Fibroblast of lung (primary cell): ENCODE data around the gene SYNE1. TPM values are rescaled to one million over a fixed set of nuclear protein-coding genes. Genes with fewer than 3 reads are reported as not detected.

Experiments
- DNase-seq, 2 donors: peaks; one replicate each; pipeline versions ENCODE4 v3.0.0 to v3.0.0-alpha.2; 2010; ENCODE audit warnings: low read depth in 2 of 2
- H2AFZ ChIP-seq: 2 replicates; pipeline ENCODE4 v1.5.1; 2012; ENCODE audit warnings: low read length, control low read depth, inconsistent platforms
- H3K27ac ChIP-seq: 2 replicates; pipeline ENCODE4 v1.5.1; 2011; ENCODE audit warnings: low read length, control low read depth; ENCODE audit not compliant: insufficient read depth
- H3K27me3 ChIP-seq: 2 replicates; pipeline ENCODE4 v1.5.1; 2011; ENCODE audit warnings: mild to moderate bottlenecking, low read length; ENCODE audit not compliant: control insufficient read depth, insufficient read depth
- H3K36me3 ChIP-seq: 2 replicates; pipeline ENCODE4 v1.5.1; 2011; ENCODE audit warnings: low read length; ENCODE audit not compliant: control insufficient read depth, insufficient read depth
- H3K4me1 ChIP-seq: 2 replicates; pipeline ENCODE4 v1.5.1; 2011; ENCODE audit warnings: low read length; ENCODE audit not compliant: control insufficient read depth, insufficient read depth; ENCODE audit errors: extremely low read depth
- H3K4me2 ChIP-seq: 2 replicates; pipeline ENCODE4 v1.5.1; 2011; ENCODE audit warnings: low read length, control low read depth; ENCODE audit not compliant: insufficient read depth; ENCODE audit errors: extremely low read depth
- H3K4me3 ChIP-seq, 4 experiments: fragments of 200-600 bp in 1 of 4; sonication (generic) in 1 of 4; replicated peaks in 1 of 4; 2 replicates each; pipeline ENCODE4 v1.5.1; 2011 to 2016; ENCODE audit warnings: low read length in 4 of 4, low read depth in 3 of 4, mild to moderate bottlenecking in 3 of 4, control low read depth in 2 of 4, inconsistent platforms in 1 of 4, mixed read lengths in 1 of 4; ENCODE audit not compliant: insufficient read depth in 1 of 4; ENCODE audit errors: control extremely low read depth in 1 of 4
- H3K79me2 ChIP-seq: 2 replicates; pipeline ENCODE4 v1.5.1; 2012; ENCODE audit warnings: mild to moderate bottlenecking, low read length, inconsistent platforms; ENCODE audit not compliant: control insufficient read depth, insufficient read depth
- H3K9ac ChIP-seq: 2 replicates; pipeline ENCODE4 v1.5.1; 2011; ENCODE audit warnings: mild to moderate bottlenecking, low read length, control low read depth; ENCODE audit not compliant: insufficient read depth
- H3K9me3 ChIP-seq: 2 replicates; pipeline ENCODE4 v1.5.1; 2012; ENCODE audit warnings: low read depth, low read length; ENCODE audit not compliant: control insufficient read depth, insufficient read depth
- H4K20me1 ChIP-seq: 2 replicates; pipeline ENCODE4 v1.5.1; 2011; ENCODE audit warnings: low read length; ENCODE audit not compliant: control insufficient read depth, insufficient read depth; ENCODE audit errors: extremely low read depth
- CTCF ChIP-seq, 2 donors: IDR thresholded peaks in 1 of 2; conservative IDR thresholded peaks in 1 of 2; 1 replicate in 1 of 2; 2 replicates in 1 of 2; pipeline ENCODE4 v1.5.1; 2011 to 2012; ENCODE audit warnings: low read length in 2 of 2, control low read depth in 1 of 2, inconsistent platforms in 1 of 2, low read depth in 1 of 2, mild to moderate bottlenecking in 1 of 2
- EZH2 ChIP-seq: IDR thresholded peaks from 2 replicates; pipeline ENCODE4 v1.5.1; 2012; ENCODE audit warnings: low read length, control low read depth, mild to moderate bottlenecking; ENCODE audit errors: missing control alignments
- polyA plus RNA-seq, 2 donors: library from polyadenylated mRNA; depleted of rRNA in 1 of 2; stranded (reverse) in 1 of 2; unstranded in 1 of 2; fragments of >200 nt; gene quantifications; 2 replicates each; pipeline ENCODE4 v1.2.1, GENCODE V29; 2011 to 2012; ENCODE audit warnings: missing spikeins in 1 of 2
- total RNA-seq: library from RNA; depleted of rRNA; stranded (reverse); fragments of >200 nt; gene quantifications from 2 replicates; pipeline ENCODE4 v1.2.1, GENCODE V29; 2014

SYNE1 gene
- total and polyA plus RNA-seq, 2 donors (not counting 1 experiment from before 2014, with no cell fraction given), result 21.7 to 219 TPM

DNA sequence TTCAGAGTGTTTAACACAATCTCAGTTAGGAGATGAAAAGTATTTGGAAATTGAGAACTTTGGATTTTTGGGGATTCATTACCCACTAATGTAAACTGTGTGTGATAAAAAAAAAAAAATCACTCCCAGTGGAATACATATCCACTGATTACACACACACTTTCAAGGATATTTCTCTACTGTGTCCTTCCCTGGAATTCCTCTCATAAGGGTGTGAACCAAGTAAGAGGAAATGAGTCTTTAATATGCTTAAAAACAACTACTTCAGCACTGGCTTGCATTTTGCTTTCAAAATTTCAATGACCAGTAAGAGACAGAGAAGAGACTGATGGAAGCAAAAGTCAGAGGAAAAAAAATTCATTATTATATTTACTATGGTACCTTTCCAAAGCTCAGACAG, 36.1 kb upstream of the SYNE1 start:
- Histone ChIP-seq H3K4me3 (no peak overlapping the region), H4K20me1 (no peaks in the 10 kb centered on the region), H3K9ac (no peak overlapping the region), H3K4me2 (no peak overlapping the region), H3K27me3 (no peaks in the 10 kb centered on the region), H3K4me1 (no peaks in the 10 kb centered on the region), H2AFZ (no peak overlapping the region), H3K9me3 (no peaks in the 10 kb centered on the region), H3K79me2 (no peaks in the 10 kb centered on the region), H3K36me3 (no peaks in the 10 kb centered on the region), H3K27ac (no peak overlapping the region)
- no peak for TF ChIP-seq EZH2
- TF ChIP-seq CTCF (conservative IDR thresholded peaks at IDR 0.05 in 1 of 2, IDR thresholded peaks at IDR 0.05 in 1 of 2; ENCODE audit: low read depth in 1 of 2, low read length in 2 of 2), result no peak
- DNase-seq, result no peak

DNA sequence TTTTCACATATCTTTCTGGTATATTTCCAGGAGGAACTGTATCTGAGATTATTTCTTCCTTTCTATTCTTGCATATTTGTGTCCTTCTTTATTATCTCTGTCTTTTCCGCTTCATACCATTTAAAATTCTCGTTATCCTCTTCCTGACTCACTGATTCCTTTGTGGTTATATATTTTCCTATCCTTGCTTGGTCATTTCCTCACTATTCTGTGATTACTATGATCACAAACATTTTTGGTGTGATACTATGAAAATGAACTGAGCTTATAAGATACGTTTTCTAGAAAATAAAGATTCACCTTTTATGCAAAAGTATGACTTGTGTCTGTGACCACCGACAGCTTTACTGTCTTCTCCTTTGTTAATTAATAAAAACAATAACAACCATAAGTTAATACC, 34.0 kb upstream of the SYNE1 start:
- Histone ChIP-seq H4K20me1 (no peaks in the 10 kb centered on the region), H3K9me3 (no peaks in the 10 kb centered on the region), H3K9ac (no peak overlapping the region), H3K27ac (no peak overlapping the region), H3K4me2 (no peak overlapping the region), H3K36me3 (no peaks in the 10 kb centered on the region), H3K27me3 (no peaks in the 10 kb centered on the region), H2AFZ (no peak overlapping the region), H3K79me2 (no peaks in the 10 kb centered on the region), H3K4me1 (no peaks in the 10 kb centered on the region), H3K4me3 (no peak overlapping the region)
- TF ChIP-seq EZH2, result no peak
- TF ChIP-seq CTCF (conservative IDR thresholded peaks at IDR 0.05 in 1 of 2, IDR thresholded peaks at IDR 0.05 in 1 of 2; ENCODE audit: low read depth in 1 of 2, low read length in 2 of 2), result no peak
- DNase-seq, result peak in 1 of 2 donors; percentile 17

DNA sequence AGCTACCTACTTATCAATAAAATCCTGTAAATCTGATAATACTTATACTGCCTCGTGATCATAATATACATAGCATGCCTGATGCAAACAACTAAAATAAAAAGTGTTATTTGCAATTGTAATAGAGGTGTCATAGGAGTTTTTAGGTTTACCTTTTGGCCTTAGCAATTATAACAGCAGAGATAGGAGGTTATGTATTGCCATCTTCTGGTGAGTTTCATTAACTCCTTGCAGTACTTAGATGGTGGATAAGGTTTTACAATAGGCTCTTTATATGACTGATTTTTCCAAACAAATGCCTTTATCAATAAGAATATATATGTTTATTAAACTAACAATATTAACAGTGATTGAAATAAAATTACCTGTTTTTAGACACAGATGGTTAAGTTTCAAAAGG, 32.7 kb upstream of the SYNE1 start:
- no peaks in the 10 kb centered on the region for H3K4me1 ChIP-seq
- H3K9ac ChIP-seq, result no peak overlapping the region
- no peaks in the 10 kb centered on the region for H3K9me3 ChIP-seq
- H3K4me2 ChIP-seq, result no peak overlapping the region
- H3K79me2 ChIP-seq, result no peaks in the 10 kb centered on the region
- H3K27ac ChIP-seq, result no peak overlapping the region
- H2AFZ ChIP-seq, result no peak overlapping the region
- peak; percentile 30 to 55 for DNase-seq
- no peaks in the 10 kb centered on the region for H4K20me1 ChIP-seq
- no peaks in the 10 kb centered on the region for H3K27me3 ChIP-seq
- no peaks in the 10 kb centered on the region for H3K36me3 ChIP-seq
- TF ChIP-seq EZH2, result no peak
- TF ChIP-seq CTCF (conservative IDR thresholded peaks at IDR 0.05 in 1 of 2, IDR thresholded peaks at IDR 0.05 in 1 of 2; ENCODE audit: low read depth in 1 of 2, low read length in 2 of 2), result peak in 1 of 2 donors; percentile 30
- no peak overlapping the region for H3K4me3 ChIP-seq
